IMR-90 (cell line): ENCODE data around the gene PXMP2. TPM values are rescaled to one million over a fixed set of nuclear protein-coding genes. Genes with fewer than 3 reads are reported as not detected.

Experiments used
- ATAC-seq: fragments of 200-7000 bp; cut with Tn5 transposase; 2 replicates; pipeline ENCODE4 v1.9.1; 2020; ENCODE audit warnings: low read depth, mild to moderate bottlenecking, moderate library complexity
- BruUV-seq: library from RNA; stranded (reverse); fragments of 400-500 nt; replicated peaks from 2 replicates; lab custom pipeline; 2021; lab: Mats Ljungman, UMichigan
- CTCF ChIA-PET: fragments of 300-600 bp; formaldehyde crosslinking; extraction: SDS; loops from one replicate; lab custom pipeline; 2021; ENCODE audit warnings: antibody characterized with exemption; lab: Yijun Ruan, JAX
- POLR2A ChIA-PET: fragments of 300-600 bp; sonication (Branson Sonifier 250); formaldehyde crosslinking; loops from one replicate; lab custom pipeline; 2022; ENCODE audit warnings: antibody characterized with exemption; ENCODE audit not compliant: unreplicated experiment; lab: Charles Lee
- DNase-seq: peaks from one replicate; pipeline ENCODE4 v3.0.0; 2013
- H2AFZ ChIP-seq: replicated peaks from 2 replicates; pipeline ENCODE3; 2013; ENCODE audit warnings: low read length, mild to moderate bottlenecking; ENCODE audit not compliant: poor library complexity
- H2AK5ac ChIP-seq: 2 replicates; pipeline ENCODE4 v1.6.1; 2013; ENCODE audit warnings: low read depth, low read length, inconsistent platforms
- H2AK9ac ChIP-seq: replicated peaks from 2 replicates; pipeline ENCODE3; 2013; ENCODE audit warnings: mild to moderate bottlenecking, low read depth, low read length, moderate library complexity; ENCODE audit not compliant: poor library complexity
- H2BK120ac ChIP-seq: 2 replicates; pipeline ENCODE4 v1.6.1; 2013; ENCODE audit warnings: low read depth, low read length, inconsistent platforms
- H2BK15ac ChIP-seq: 3 replicates; pipeline ENCODE4 v1.6.1; 2013; ENCODE audit warnings: low read depth, low read length, inconsistent platforms
- H2BK20ac ChIP-seq: 2 replicates; pipeline ENCODE4 v1.6.1; 2013; ENCODE audit warnings: low read depth, mild to moderate bottlenecking, inconsistent platforms, low read length, moderate library complexity
- H2BK5ac ChIP-seq: 2 replicates; pipeline ENCODE4 v1.6.1; 2013; ENCODE audit warnings: mild to moderate bottlenecking, low read depth, low read length, inconsistent platforms; ENCODE audit not compliant: poor library complexity, severe bottlenecking
- H3K14ac ChIP-seq: replicated peaks from 2 replicates; pipeline ENCODE4 v1.6.1; 2013; ENCODE audit warnings: low read depth, low read length, inconsistent platforms
- H3K18ac ChIP-seq: 2 replicates; pipeline ENCODE4 v1.6.1; 2013; ENCODE audit warnings: low read depth, low read length, control low read depth
- H3K23ac ChIP-seq: 2 replicates; pipeline ENCODE4 v1.6.1; 2013; ENCODE audit warnings: low read depth, low read length, inconsistent platforms
- H3K27ac ChIP-seq: 2 replicates; pipeline ENCODE4 v1.5.1; 2013; ENCODE audit warnings: mild to moderate bottlenecking, control low read depth, low read length; ENCODE audit not compliant: insufficient read depth
- H3K27me3 ChIP-seq: 2 replicates; pipeline ENCODE4 v1.6.1; 2013; ENCODE audit warnings: low read length; ENCODE audit not compliant: control insufficient read depth, insufficient read depth
- H3K36me3 ChIP-seq: 2 replicates; pipeline ENCODE4 v1.6.1; 2013; ENCODE audit warnings: low read length, mixed read lengths; ENCODE audit not compliant: control insufficient read depth, insufficient read depth
- H3K4ac ChIP-seq: 2 replicates; pipeline ENCODE4 v1.6.1; 2013; ENCODE audit warnings: low read depth, low read length, inconsistent platforms
- H3K4me1 ChIP-seq: 2 replicates; pipeline ENCODE4 v1.6.1; 2013; ENCODE audit warnings: low read length, mixed read lengths; ENCODE audit not compliant: control insufficient read depth, insufficient read depth
- H3K4me2 ChIP-seq: 2 replicates; pipeline ENCODE4 v1.6.1; 2013; ENCODE audit warnings: low read depth, mild to moderate bottlenecking, control low read depth, low read length, moderate library complexity
- H3K4me3 ChIP-seq: 2 replicates; pipeline ENCODE4 v1.5.1; 2013; ENCODE audit warnings: low read depth, mild to moderate bottlenecking, control low read depth, low read length, moderate library complexity; ENCODE audit not compliant: insufficient read depth
- H3K56ac ChIP-seq: 2 replicates; pipeline ENCODE4 v1.6.1; 2013; ENCODE audit warnings: low read length, inconsistent platforms; ENCODE audit not compliant: insufficient read depth; ENCODE audit errors: extremely low read depth
- H3K79me1 ChIP-seq, 2 experiments: 2 replicates each; pipeline ENCODE4 v1.6.1; 2013; ENCODE audit warnings: low read length in 2 of 2, inconsistent platforms in 1 of 2, low read depth in 1 of 2
- H3K9ac ChIP-seq: 2 replicates; pipeline ENCODE4 v1.6.1; 2013; ENCODE audit warnings: low read depth, low read length, control low read depth
- H3K9me1 ChIP-seq: 2 replicates; pipeline ENCODE4 v1.6.1; 2013; ENCODE audit warnings: low read length, inconsistent platforms; ENCODE audit not compliant: insufficient read depth
- H3K9me3 ChIP-seq: 2 replicates; pipeline ENCODE4 v1.6.1; 2013; ENCODE audit warnings: low read length; ENCODE audit not compliant: control insufficient read depth, insufficient read depth
- H4K20me1 ChIP-seq: 2 replicates; pipeline ENCODE4 v1.6.1; 2013; ENCODE audit warnings: low read length, inconsistent platforms; ENCODE audit not compliant: insufficient read depth
- H4K5ac ChIP-seq: 2 replicates; pipeline ENCODE4 v1.6.1; 2013; ENCODE audit warnings: mild to moderate bottlenecking, low read depth, low read length, control low read depth
- H4K8ac ChIP-seq, 2 experiments: 2 replicates each; pipeline ENCODE4 v1.6.1; 2013; ENCODE audit warnings: low read depth in 2 of 2, low read length in 2 of 2, control low read depth in 1 of 2, inconsistent platforms in 1 of 2
- H4K91ac ChIP-seq: 2 replicates; pipeline ENCODE4 v1.6.1; 2013; ENCODE audit warnings: low read depth, low read length, inconsistent platforms; ENCODE audit not compliant: insufficient read depth
- BHLHE40 ChIP-seq: fragments of 150-350 bp; IDR thresholded peaks from 2 replicates; pipeline ENCODE4 v1.6.1; 2016; ENCODE audit warnings: mild to moderate bottlenecking, low read depth, low read length
- CHD1 ChIP-seq: IDR thresholded peaks from 2 replicates; pipeline ENCODE4 v1.6.1; 2012; ENCODE audit warnings: low read depth, low read length, improper control_type of control experiment
- FOS ChIP-seq: fragments of 150-350 bp; IDR thresholded peaks from 2 replicates; pipeline ENCODE4 v1.6.1; 2016; ENCODE audit warnings: low read depth, low read length
- MAFK ChIP-seq: IDR thresholded peaks from 2 replicates; pipeline ENCODE4 v1.6.1; 2012; ENCODE audit warnings: low read depth, low read length, improper control_type of control experiment
- POLR2A ChIP-seq: IDR thresholded peaks from 2 replicates; pipeline ENCODE4 v1.6.1; 2012; ENCODE audit warnings: mild to moderate bottlenecking, low read depth, low read length
- RFX5 ChIP-seq: IDR thresholded peaks from 2 replicates; pipeline ENCODE4 v1.8.0; 2012; ENCODE audit warnings: low read depth, mild to moderate bottlenecking, low read length, moderate library complexity
- SMC3 ChIP-seq: fragments of 150-350 bp; IDR thresholded peaks from 2 replicates; pipeline ENCODE4 v1.6.1; 2016; ENCODE audit warnings: low read depth, mild to moderate bottlenecking, antibody characterized with exemption, low read length, moderate library complexity
- WGBS, 2 experiments: methylation state at CpG; one replicate each; pipeline versions ENCODE4 v1.1.5 to v1.1.7; 2013; ENCODE audit warnings: missing lambda C conversion rate in 2 of 2; ENCODE audit not compliant: insufficient read length in 1 of 2; ENCODE audit errors: extremely low coverage in 2 of 2; 5-methylcytosine and 5-hydroxymethylcytosine counted together
- dilution Hi-C: fragments of 300-500 bp; cut with HindIII; formaldehyde crosslinking; loops from one replicate; pipeline ENCODE4 v1.14.3; 2018; ENCODE audit warnings: low sequenced_read_pairs; ENCODE audit not compliant: unreplicated experiment
- in situ Hi-C: fragments of 300-500 bp; cut with MboI; formaldehyde crosslinking; loops from 3 replicates; pipeline ENCODE4 v1.14.3; 2019; ENCODE audit warnings: low sequenced_read_pairs, inconsistent platforms, mixed read lengths
- intact Hi-C: fragments of 100-400 bp; cut with micrococcal nuclease; formaldehyde crosslinking; loops from 2 replicates; pipeline ENCODE4 v1.10.0; 2022
- polyA plus RNA-seq, 3 experiments: library from polyadenylated mRNA; depleted of rRNA; stranded (reverse); fragments of >200 nt; gene quantifications; 2 replicates each; pipeline ENCODE4 v1.2.3, GENCODE V29; 2012; ENCODE audit warnings: low replicate concordance in 1 of 3
- total RNA-seq: library from RNA; depleted of rRNA; stranded (reverse); fragments of >200 nt; gene quantifications from 2 replicates; pipeline ENCODE4 v1.2.3, GENCODE V29; 2012
- TF ChIP-seq, protein P1 (sequence below): conservative IDR thresholded peaks from 2 replicates; pipeline ENCODE4 v1.5.1; 2012; ENCODE audit warnings: mild to moderate bottlenecking, low read depth, low read length, improper control_type of control experiment
- TF ChIP-seq, protein P2 (sequence below): fragments of 150-350 bp; IDR thresholded peaks from 2 replicates; pipeline ENCODE4 v1.6.1; 2017; ENCODE audit warnings: mild to moderate bottlenecking, antibody characterized with exemption, low read length, low read depth
- TF ChIP-seq, protein P3 (sequence below): fragments of 150-350 bp; IDR thresholded peaks from 2 replicates; pipeline ENCODE4 v1.6.1; 2016; ENCODE audit warnings: low read depth, mild to moderate bottlenecking, low read length, moderate library complexity, borderline replicate concordance

The PXMP2 gene
- total and polyA plus RNA-seq, 2 of the 4 experiments (the other 2 are of a cell fraction): 10.9 to 20.1 TPM

DNA sequence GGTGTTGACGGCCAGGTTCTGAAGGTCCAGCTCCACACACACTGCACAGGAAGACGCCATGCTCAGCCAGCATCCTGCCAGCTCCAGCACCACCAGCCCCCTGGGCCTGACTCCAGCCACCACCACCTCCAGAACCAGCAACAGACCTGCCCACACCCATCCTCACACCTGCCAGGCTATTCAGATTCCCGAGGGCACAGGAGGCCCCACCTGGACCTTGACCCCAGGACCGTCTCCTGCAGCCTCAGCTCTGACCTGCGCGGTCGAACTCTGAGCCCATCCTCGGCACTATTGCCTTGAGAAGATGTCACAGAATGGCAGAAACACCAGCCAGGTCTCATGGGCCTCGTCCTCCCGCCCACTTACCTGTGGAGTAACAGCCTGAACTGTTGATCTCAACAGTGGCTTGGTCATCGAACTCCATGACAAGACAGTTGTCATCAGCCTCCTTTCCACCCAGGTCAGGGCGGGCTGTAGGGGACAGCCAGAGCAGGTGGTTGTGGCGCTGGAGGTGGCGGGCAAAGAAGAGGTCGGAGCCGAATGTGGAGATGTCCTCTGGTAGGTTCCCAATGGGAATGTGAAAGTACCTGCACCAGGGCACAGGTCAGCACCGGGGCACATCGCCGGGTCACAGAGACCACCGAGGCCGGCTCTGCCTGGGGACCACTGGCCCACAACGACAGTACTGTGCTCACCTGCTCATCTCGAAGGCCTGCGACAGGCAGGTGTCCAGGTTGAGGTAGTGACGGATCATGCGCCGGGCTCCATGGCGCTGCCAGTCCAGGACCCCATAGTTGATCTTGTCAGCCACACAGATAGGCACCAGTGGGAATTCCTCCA lies 45.4 kb upstream of the PXMP2 start (continued):
- no peak for TF ChIP-seq BHLHE40

DNA sequence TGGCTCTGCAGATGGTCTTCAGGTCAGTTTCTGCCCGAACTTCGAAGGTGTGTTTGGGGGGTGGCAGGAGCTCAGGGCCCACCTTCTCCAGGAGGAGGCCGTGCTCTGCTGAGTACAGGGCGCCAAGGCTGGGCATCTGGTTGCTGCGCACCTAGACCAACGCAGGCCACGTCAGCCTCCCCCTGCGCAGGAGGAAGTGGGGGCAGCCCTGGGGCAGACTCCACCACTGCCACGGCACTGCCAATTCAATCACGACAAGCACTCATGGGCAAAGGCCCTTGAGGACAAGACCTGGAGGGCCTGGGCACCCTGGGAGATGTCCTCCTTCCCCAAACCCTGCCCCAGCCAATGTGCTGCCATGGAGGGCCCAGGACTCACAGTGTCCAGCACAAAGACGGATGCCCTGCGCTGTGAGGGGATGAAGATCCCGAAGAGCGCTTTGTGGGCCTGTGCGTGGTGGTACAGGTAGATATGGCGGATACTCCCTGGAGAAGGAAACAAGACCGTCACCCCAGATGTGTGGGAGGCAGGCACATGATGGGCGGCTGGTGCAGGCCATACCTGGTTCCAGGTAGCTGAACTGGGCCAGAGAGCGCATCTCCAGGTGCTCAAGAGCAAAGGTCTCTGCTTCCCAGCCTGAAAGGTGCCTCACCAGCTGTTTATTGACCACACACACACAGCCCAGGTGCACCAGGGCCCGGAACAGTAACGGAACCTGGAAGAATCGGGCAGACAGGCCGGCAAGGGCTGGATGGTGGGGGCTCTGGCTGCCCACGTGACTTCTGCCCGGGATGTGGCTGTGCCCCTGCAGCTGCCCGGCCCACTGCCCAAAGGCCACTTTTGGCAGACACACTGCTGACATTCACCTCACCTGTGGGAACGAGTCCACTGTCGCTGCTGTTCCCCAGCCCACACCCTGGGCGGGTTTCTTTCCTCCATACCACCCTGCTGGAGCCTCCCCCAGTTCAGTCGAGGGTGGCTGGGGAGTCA lies 44.2 kb upstream of the PXMP2 start:
- dilution Hi-C loops: no loop called here
- POLR2A ChIA-PET: no interaction called here

More for the DNA sequence above, 44.2 kb upstream of the PXMP2 start:
- Histone ChIP-seq H2AFZ (no peak overlapping the region), H3K56ac (no peak overlapping the region), H3K9me3 (no peaks in the 10 kb centered on the region), H2BK120ac (no peak overlapping the region), H3K27ac (no peak overlapping the region), H4K91ac (no peak overlapping the region), H3K4me3 (no peak overlapping the region), H3K14ac (no peak overlapping the region), H3K4ac (no peak overlapping the region), H2AK5ac (no peak overlapping the region), H2BK20ac (no peak overlapping the region), H3K36me3 (peaks cover 36% of the 10 kb centered on the region), H2BK15ac (no peak overlapping the region), H2AK9ac (peak overlapping the region; percentile 55), H2BK5ac (no peak overlapping the region), H4K20me1 (peaks cover 7% of the 10 kb centered on the region; the same call in 1 of the 2 replicates), H4K8ac (no peak overlapping the region), H4K5ac (no peak overlapping the region), H3K18ac (no peak overlapping the region), H3K79me1 (no peaks in the 10 kb centered on the region), H3K4me1 (no peaks in the 10 kb centered on the region), H3K23ac (no peak overlapping the region), H3K4me2 (no peak overlapping the region), H3K9me1 (no peaks in the 10 kb centered on the region), H3K27me3 (no peaks in the 10 kb centered on the region), H3K9ac (no peak overlapping the region)
- no peak for DNase-seq
- CTCF ChIA-PET: no interaction called here
- 93% methylated on average over 16 of the region's 30 CpGs; no CpG with 5 or more reads in 1 of the 2 experiments for WGBS, 2 experiments
- no TSS peak for BruUV-seq
- in situ Hi-C loops: no loop called here
- intact Hi-C loops: no loop called here
- no peak for TF ChIP-seq MAFK
- TF ChIP-seq, protein P1, sequence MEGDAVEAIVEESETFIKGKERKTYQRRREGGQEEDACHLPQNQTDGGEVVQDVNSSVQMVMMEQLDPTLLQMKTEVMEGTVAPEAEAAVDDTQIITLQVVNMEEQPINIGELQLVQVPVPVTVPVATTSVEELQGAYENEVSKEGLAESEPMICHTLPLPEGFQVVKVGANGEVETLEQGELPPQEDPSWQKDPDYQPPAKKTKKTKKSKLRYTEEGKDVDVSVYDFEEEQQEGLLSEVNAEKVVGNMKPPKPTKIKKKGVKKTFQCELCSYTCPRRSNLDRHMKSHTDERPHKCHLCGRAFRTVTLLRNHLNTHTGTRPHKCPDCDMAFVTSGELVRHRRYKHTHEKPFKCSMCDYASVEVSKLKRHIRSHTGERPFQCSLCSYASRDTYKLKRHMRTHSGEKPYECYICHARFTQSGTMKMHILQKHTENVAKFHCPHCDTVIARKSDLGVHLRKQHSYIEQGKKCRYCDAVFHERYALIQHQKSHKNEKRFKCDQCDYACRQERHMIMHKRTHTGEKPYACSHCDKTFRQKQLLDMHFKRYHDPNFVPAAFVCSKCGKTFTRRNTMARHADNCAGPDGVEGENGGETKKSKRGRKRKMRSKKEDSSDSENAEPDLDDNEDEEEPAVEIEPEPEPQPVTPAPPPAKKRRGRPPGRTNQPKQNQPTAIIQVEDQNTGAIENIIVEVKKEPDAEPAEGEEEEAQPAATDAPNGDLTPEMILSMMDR: no peak
- no peak for TF ChIP-seq RFX5
- TF ChIP-seq POLR2A: no peak
- TF ChIP-seq FOS: no peak
- TF ChIP-seq, protein P2, sequence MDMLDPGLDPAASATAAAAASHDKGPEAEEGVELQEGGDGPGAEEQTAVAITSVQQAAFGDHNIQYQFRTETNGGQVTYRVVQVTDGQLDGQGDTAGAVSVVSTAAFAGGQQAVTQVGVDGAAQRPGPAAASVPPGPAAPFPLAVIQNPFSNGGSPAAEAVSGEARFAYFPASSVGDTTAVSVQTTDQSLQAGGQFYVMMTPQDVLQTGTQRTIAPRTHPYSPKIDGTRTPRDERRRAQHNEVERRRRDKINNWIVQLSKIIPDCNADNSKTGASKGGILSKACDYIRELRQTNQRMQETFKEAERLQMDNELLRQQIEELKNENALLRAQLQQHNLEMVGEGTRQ: no peak
- no peak for TF ChIP-seq SMC3
- TF ChIP-seq, protein P3, sequence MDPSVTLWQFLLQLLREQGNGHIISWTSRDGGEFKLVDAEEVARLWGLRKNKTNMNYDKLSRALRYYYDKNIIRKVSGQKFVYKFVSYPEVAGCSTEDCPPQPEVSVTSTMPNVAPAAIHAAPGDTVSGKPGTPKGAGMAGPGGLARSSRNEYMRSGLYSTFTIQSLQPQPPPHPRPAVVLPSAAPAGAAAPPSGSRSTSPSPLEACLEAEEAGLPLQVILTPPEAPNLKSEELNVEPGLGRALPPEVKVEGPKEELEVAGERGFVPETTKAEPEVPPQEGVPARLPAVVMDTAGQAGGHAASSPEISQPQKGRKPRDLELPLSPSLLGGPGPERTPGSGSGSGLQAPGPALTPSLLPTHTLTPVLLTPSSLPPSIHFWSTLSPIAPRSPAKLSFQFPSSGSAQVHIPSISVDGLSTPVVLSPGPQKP: no peak
- no peak for TF ChIP-seq BHLHE40
- no peak for TF ChIP-seq CHD1
- no peak for ATAC-seq
